Measurements from ENCODE around the gene MCTP1.

DNA sequence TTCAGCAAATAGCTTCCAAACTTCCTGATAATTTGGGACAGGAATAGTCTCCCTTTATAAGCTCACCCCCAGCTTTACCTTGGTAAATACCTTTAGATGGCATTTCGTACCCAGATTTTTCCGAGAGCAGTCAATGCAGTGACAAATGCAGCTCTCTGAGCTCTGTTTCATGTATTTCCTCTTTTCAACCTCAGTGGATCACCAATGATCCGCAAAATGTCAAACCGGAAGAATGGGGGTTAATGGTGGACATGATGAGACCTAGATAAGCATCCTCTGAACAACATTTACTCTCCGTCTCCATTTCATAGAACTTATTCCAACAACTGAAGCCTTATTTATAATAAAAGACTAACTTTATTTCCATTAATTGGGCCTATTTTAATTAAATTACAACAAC lies 227.3 kb downstream of the MCTP1 start:
- TF ChIP-seq BHLHE40 (IDR thresholded peaks at IDR 0.05; ENCODE audit: borderline replicate concordance) (no peak), FOXM1 (IDR thresholded peaks at IDR 0.05; ENCODE audit: borderline replicate concordance) (no peak), SUZ12 (IDR thresholded peaks at IDR 0.05) (no peak), L3MBTL2 (conservative IDR thresholded peaks at IDR 0.05) (no peak), SP1 (IDR thresholded peaks at IDR 0.05) (no peak), NFRKB (IDR thresholded peaks at IDR 0.05) (no peak)
- TF ChIP-seq, protein P1, sequence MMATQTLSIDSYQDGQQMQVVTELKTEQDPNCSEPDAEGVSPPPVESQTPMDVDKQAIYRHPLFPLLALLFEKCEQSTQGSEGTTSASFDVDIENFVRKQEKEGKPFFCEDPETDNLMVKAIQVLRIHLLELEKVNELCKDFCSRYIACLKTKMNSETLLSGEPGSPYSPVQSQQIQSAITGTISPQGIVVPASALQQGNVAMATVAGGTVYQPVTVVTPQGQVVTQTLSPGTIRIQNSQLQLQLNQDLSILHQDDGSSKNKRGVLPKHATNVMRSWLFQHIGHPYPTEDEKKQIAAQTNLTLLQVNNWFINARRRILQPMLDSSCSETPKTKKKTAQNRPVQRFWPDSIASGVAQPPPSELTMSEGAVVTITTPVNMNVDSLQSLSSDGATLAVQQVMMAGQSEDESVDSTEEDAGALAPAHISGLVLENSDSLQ (IDR thresholded peaks at IDR 0.05), result no peak
